OCI-LY3 (cell line): ENCODE results near the gene ELK1.

Experiments
- CTCF ChIP-seq: fragments of 200-600, 300-600 bp; sonication (generic); IDR thresholded peaks from 2 replicates; pipeline ENCODE4 v1.5.1; 2014; ENCODE audit warnings: antibody characterized with exemption, low read length, low read depth
- EZH2phosphoT487 ChIP-seq: fragments of 200-600 bp; shearing (Covaris generic); IDR thresholded peaks from 2 replicates; pipeline ENCODE4 v1.6.1; 2018; ENCODE audit warnings: antibody characterized with exemption, mixed run types, low read depth

- no peak for TF ChIP-seq CTCF
- TF ChIP-seq EZH2phosphoT487 = no peak
These were observed 2.0 kb downstream of the ELK1 start for GRCh38 chrX:47648376-47648775.
